HFFc6 (cell line): ENCODE data around the gene PTPRA. TPM values are rescaled to one million over a fixed set of nuclear protein-coding genes. Genes with fewer than 3 reads are reported as not detected.
"Not testable (repeated sequence)": the region's sequence is repeated elsewhere in the genome, so short reads cannot be mapped to it uniquely, and the experiment has no call there.

ENCODE experiments used
- DNase-seq: peaks from one replicate; pipeline ENCODE4 v3.0.0-alpha.2; 2018
- H3K27ac Mint-ChIP-seq: 2 replicates; pipeline ENCODE4 v1.8.0; 2020; ENCODE audit warnings: mild to moderate bottlenecking, mixed read lengths
- H3K27me3 Mint-ChIP-seq: 2 replicates; pipeline ENCODE4 v1.8.0; 2021; ENCODE audit warnings: mild to moderate bottlenecking, moderate library complexity, mixed read lengths; ENCODE audit not compliant: insufficient read depth
- H3K36me3 Mint-ChIP-seq: 2 replicates; pipeline ENCODE4 v1.8.0; 2021; ENCODE audit warnings: low read depth, mixed read lengths
- H3K4me1 Mint-ChIP-seq: 2 replicates; pipeline ENCODE4 v1.8.0; 2020; ENCODE audit warnings: low read depth, mixed read lengths
- H3K4me3 Mint-ChIP-seq: 2 replicates; pipeline ENCODE4 v1.8.0; 2020; ENCODE audit warnings: mild to moderate bottlenecking, moderate library complexity, mixed read lengths
- H3K9me3 Mint-ChIP-seq: 2 replicates; pipeline ENCODE4 v1.8.0; 2020; ENCODE audit warnings: mild to moderate bottlenecking, mixed read lengths
- total RNA-seq, 6 experiments: library from RNA; stranded (reverse); fragmentation: NEBNext Ultra II Directional; extraction: Animal tissue kit (Norgen Biotek cat#: 25700); gene quantifications; 2 replicates in 1 of 6; 3 replicates in 5 of 6; pipeline ENCODE4 v1.2.3, GENCODE V29; 2021
- TF ChIP-seq, protein P1 (sequence below): fragments of 200-600 bp; sonication (generic); IDR thresholded peaks from 2 replicates; pipeline ENCODE4 v1.5.0; 2021; ENCODE audit warnings: antibody characterized with exemption, mild to moderate bottlenecking

Gene PTPRA
- total RNA-seq, 6 experiments from 2014 or later = 44.3 to 54.4 (median 48.7) TPM

DNA sequence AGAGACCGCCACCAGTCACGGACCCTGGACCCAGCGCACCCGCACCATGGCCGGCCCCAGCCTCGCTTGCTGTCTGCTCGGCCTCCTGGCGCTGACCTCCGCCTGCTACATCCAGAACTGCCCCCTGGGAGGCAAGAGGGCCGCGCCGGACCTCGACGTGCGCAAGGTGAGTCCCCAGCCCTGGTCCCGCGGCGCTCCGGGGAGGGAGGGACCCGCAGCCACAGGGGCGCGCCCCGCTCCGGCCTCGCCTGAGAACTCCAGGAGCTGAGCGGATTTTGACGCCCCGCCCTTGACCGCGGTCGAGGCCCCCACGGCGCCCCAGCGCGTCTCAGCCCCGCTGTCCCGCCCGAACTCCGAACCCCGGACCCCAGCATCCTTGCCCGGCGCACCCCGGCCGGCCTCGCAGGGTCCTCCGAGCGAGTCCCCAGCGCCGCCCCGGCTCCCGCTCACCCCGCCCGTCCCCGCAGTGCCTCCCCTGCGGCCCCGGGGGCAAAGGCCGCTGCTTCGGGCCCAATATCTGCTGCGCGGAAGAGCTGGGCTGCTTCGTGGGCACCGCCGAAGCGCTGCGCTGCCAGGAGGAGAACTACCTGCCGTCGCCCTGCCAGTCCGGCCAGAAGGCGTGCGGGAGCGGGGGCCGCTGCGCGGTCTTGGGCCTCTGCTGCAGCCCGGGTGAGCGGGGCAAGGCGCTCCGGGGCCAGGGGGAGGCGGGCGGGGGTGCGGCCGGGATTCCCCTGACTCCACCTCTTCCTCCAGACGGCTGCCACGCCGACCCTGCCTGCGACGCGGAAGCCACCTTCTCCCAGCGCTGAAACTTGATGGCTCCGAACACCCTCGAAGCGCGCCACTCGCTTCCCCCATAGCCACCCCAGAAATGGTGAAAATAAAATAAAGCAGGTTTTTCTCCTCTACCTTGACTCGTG lies 198.6 kb downstream of the PTPRA start, which contains the start of gene OXT:
OXT (plus strand) TSS at position 11 of the 920 bp plus-strand sequence; CDS start at position 47, 36 bp downstream.
- Mint-ChIP-seq H3K27ac (no peak within 1 kb of the TSS), H3K27me3 (peaks cover 25% of the 10 kb centered on the region), H3K4me3 (no peak within 1 kb of the TSS), H3K4me1 (peaks cover 18% of the 10 kb centered on the region), H3K9me3 (no peaks in the 10 kb centered on the region), H3K36me3 (no peaks in the 10 kb centered on the region)
- TF ChIP-seq, protein P1, sequence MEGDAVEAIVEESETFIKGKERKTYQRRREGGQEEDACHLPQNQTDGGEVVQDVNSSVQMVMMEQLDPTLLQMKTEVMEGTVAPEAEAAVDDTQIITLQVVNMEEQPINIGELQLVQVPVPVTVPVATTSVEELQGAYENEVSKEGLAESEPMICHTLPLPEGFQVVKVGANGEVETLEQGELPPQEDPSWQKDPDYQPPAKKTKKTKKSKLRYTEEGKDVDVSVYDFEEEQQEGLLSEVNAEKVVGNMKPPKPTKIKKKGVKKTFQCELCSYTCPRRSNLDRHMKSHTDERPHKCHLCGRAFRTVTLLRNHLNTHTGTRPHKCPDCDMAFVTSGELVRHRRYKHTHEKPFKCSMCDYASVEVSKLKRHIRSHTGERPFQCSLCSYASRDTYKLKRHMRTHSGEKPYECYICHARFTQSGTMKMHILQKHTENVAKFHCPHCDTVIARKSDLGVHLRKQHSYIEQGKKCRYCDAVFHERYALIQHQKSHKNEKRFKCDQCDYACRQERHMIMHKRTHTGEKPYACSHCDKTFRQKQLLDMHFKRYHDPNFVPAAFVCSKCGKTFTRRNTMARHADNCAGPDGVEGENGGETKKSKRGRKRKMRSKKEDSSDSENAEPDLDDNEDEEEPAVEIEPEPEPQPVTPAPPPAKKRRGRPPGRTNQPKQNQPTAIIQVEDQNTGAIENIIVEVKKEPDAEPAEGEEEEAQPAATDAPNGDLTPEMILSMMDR = no peak
- DNase-seq = no peak

DNA sequence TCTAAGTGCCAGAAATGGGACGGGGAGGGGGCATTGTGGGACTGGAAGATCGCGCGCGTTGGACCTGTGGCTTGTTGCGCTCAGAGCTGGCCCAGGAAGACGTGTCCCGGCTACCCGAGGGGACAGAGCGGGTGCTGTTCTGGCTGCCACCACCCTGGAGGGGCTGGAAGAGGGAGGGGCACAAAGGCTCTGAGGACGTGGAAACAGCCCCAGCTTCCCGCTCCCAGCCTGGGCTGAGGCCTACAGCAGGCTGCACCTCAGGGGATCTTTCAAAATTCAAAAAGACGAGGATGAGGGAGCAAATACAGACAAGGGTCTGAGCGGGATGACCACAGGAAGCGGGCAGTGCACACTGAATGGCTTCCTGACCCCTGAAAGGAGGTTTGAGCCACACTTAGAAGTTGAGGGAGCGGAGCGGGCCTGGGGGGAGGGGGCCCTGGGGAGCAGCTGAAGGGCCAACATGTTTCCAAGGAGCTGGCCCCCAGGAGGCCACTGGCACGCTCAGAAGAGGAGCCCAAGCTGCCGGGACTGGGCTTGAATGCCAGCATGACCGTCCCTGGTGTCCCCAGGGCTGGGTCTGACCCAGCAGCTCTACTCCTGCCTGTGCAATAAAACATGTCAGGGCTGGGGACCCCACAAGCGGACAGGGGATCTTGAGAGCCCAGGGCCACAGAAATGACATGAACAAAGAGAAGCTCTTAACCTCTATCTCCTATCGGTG lies 199.4 kb downstream of the PTPRA start:
- no peak overlapping the region for H3K4me3 Mint-ChIP-seq
- H3K27me3 Mint-ChIP-seq = peaks cover 25% of the 10 kb centered on the region
- peaks cover 11% of the 10 kb centered on the region for H3K4me1 Mint-ChIP-seq
- TF ChIP-seq, protein P1 = no peak
- H3K27ac Mint-ChIP-seq = no peak overlapping the region
- no peak for DNase-seq
- no peaks in the 10 kb centered on the region for H3K9me3 Mint-ChIP-seq
- H3K36me3 Mint-ChIP-seq = no peaks in the 10 kb centered on the region

DNA sequence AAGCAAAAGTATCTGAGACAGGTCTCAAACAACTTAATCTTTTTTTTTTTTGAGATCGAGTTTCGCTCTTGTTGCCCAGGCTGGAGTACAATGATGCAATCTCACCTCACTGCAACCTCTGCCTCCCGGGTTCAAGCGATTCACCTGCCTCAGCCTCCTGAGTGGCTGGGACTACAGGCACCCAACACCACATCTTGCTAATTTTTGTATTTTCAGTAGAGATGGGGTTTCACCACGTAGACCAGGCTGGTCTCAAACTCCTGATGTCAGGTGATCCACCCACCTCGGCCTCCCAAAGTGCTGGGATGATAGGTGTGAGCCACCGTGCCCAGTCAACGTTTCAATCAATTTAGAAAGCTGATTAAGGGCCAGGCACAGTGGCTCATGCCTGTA lies 200.0 kb downstream of the PTPRA start:
- not testable (repeated sequence) for DNase-seq, H3K27ac Mint-ChIP-seq, H3K9me3 Mint-ChIP-seq, H3K36me3 Mint-ChIP-seq, H3K4me3 Mint-ChIP-seq
- peaks cover 11% of the 10 kb centered on the region for H3K4me1 Mint-ChIP-seq
- peaks cover 25% of the 10 kb centered on the region for H3K27me3 Mint-ChIP-seq

DNA sequence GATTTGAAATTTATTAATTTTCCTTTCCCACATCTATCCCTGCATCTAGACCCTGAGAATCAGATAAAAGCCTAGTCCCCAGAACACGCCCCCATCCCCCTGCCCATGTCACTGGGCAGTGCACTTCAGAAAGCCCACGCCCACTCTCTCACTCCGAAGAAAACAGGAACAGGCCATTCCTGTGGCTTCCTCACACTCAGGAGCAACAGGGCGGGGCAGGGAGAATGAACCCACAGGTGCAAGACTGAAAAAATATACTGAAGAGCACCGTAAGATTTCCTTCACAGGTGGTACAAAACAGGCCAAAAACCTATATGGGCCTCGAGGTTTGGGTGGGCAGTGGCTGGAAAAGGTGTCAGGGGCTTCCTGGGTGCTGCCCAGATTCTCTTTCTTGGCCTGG lies 201.5 kb downstream of the PTPRA start:
- H3K36me3 Mint-ChIP-seq = no peaks in the 10 kb centered on the region
- H3K4me3 Mint-ChIP-seq = no peak overlapping the region
- TF ChIP-seq, protein P1 = no peak
- H3K4me1 Mint-ChIP-seq = no peaks in the 10 kb centered on the region
- H3K9me3 Mint-ChIP-seq = no peaks in the 10 kb centered on the region
- no peak overlapping the region for H3K27ac Mint-ChIP-seq
- H3K27me3 Mint-ChIP-seq = peaks cover 33% of the 10 kb centered on the region
- no peak for DNase-seq

DNA sequence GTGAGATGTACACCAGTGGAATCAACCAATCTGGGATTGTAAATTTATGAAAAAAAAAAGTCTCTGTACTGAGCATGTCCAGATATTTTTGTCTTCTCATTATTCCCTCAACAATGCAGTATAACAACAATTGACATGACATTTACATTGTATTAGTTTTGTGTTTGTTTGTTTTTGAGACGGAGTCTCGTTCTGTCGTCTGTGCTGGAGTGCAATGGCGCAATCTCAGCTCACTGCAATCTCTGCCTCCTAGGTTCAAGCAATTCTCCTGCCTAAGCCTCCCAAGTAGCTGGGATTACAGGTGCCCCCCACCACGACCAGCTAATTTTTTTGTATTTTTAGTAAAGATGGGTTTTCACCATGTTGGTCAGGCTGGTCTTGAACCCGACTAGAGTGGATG lies 202.0 kb downstream of the PTPRA start:
- not testable (repeated sequence) for H3K27ac Mint-ChIP-seq, H3K4me3 Mint-ChIP-seq, H3K36me3 Mint-ChIP-seq, DNase-seq, H3K9me3 Mint-ChIP-seq, H3K4me1 Mint-ChIP-seq
- peaks cover 33% of the 10 kb centered on the region for H3K27me3 Mint-ChIP-seq

DNA sequence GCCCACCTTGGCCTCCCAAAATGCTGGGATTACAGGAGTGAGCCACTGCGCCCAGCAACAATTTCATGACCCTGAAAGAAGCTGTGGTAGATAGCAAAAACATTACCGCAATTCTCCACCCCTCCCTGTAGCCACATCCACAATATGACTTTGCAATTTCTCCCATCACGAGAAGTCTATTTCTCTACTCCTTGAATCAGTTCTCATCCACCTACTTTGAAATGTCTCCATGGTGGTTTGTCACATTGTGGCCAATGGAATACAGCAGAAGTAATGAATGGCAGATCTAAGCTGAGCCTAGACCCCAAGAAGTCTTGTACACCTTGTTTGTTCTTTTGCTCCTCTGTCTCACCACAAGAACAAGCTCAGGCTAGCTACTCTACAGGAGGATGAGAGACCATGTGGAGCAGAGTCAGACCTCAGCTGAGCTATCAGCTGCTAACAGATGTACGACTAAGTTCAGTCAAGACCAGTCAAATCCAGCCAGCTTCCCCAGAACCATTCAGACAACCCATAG lies 204.4 kb downstream of the PTPRA start:
- H3K4me3 Mint-ChIP-seq = no peak overlapping the region
- no peak for DNase-seq
- peaks cover 5% of the 10 kb centered on the region; the same call in 1 of the 2 replicates for H3K4me1 Mint-ChIP-seq
- H3K36me3 Mint-ChIP-seq = no peaks in the 10 kb centered on the region
- H3K27ac Mint-ChIP-seq = no peak overlapping the region
- H3K27me3 Mint-ChIP-seq = peaks cover 37% of the 10 kb centered on the region
- TF ChIP-seq, protein P1 = no peak
- H3K9me3 Mint-ChIP-seq = no peaks in the 10 kb centered on the region
